Hepatocyte (in vitro differentiated cells): ENCODE measurements around the gene TMEM223.

Experiments used
- CTCF ChIP-seq: fragments of 200-600 bp; sonication (generic); IDR thresholded peaks from 2 replicates; pipeline ENCODE4 v1.5.1; 2016; ENCODE audit warnings: antibody characterized with exemption, mild to moderate bottlenecking; ENCODE audit not compliant: poor library complexity
- EZH2 ChIP-seq: fragments of 200-600 bp; sonication (generic); IDR thresholded peaks from 2 replicates; pipeline ENCODE4 v1.6.1; 2016; ENCODE audit warnings: antibody characterized with exemption, mild to moderate bottlenecking, borderline replicate concordance

GRCh38 chr11:62786318-62787004, 5.3 kb downstream of the TMEM223 start:
- TF ChIP-seq CTCF: peak; percentile 97
- no peak for TF ChIP-seq EZH2
